ENCODE results near the gene BCL7A.

BCL7A gene

GRCh38 chr12:122079532-122080081 lies 57.9 kb downstream of the BCL7A start:
- DNase-seq: no peak

GRCh38 chr12:122080149-122081082 lies 58.7 kb downstream of the BCL7A start:
- no peak for DNase-seq

GRCh38 chr12:122081083-122081696 lies 59.5 kb downstream of the BCL7A start:
- DNase-seq: no peak

- DNase-seq: no peak
These were observed 60.1 kb downstream of the BCL7A start for GRCh38 chr12:122081697-122082221.

- DNase-seq: no peak
These were observed 61.1 kb downstream of the BCL7A start for GRCh38 chr12:122082621-122083356.

- no peak for DNase-seq
These were observed 63.2 kb downstream of the BCL7A start for GRCh38 chr12:122084857-122085405.

- DNase-seq: no peak
These were observed 63.9 kb downstream of the BCL7A start for GRCh38 chr12:122085591-122085990.

- DNase-seq: no peak
These were observed 64.4 kb downstream of the BCL7A start for GRCh38 chr12:122086116-122086515.

- DNase-seq: no peak
These were observed 65.1 kb downstream of the BCL7A start for GRCh38 chr12:122086641-122087285.

- no peak for DNase-seq
These were observed 65.9 kb downstream of the BCL7A start for GRCh38 chr12:122087431-122088178.

GRCh38 chr12:122088179-122088810 lies 66.6 kb downstream of the BCL7A start:
- no peak for DNase-seq

GRCh38 chr12:122089077-122089476 lies 67.4 kb downstream of the BCL7A start:
- no peak for DNase-seq

GRCh38 chr12:122090759-122091515 lies 69.3 kb downstream of the BCL7A start:
- no peak for DNase-seq

GRCh38 chr12:122093098-122093883 lies 71.6 kb downstream of the BCL7A start:
- DNase-seq: no peak

- no peak for DNase-seq
These were observed 72.6 kb downstream of the BCL7A start for GRCh38 chr12:122094137-122094734.

- DNase-seq: no peak
These were observed 73.3 kb downstream of the BCL7A start for GRCh38 chr12:122094735-122095631.

GRCh38 chr12:122096014-122096413 lies 74.3 kb downstream of the BCL7A start:
- no peak for DNase-seq
